Aorta (tissue), 5 donors: ENCODE measurements around the gene FBLN1. TPM values are rescaled to one million over a fixed set of nuclear protein-coding genes. Genes with fewer than 3 reads are reported as not detected.

Experiments
- ATAC-seq: fragments of 200-7000 bp; cut with Tn5 transposase; one replicate; pipeline ENCODE4 v1.9.1; 2022; ENCODE audit warnings: moderate library complexity; ENCODE audit not compliant: low FRiP score
- DNase-seq, 2 donors: peaks; one replicate each; pipeline ENCODE4 v3.0.0-alpha.2; 2020
- H3K27ac ChIP-seq, 2 donors: one replicate each; pipeline ENCODE4 v1.5.1; 2013; ENCODE audit warnings: low read length in 2 of 2, mild to moderate bottlenecking in 2 of 2, moderate library complexity in 2 of 2, control low read depth in 1 of 2, inconsistent platforms in 1 of 2, low read depth in 1 of 2
- H3K27me3 ChIP-seq, 2 donors: one replicate each; pipeline ENCODE4 v1.6.1; 2013; ENCODE audit warnings: control low read depth in 1 of 2, low read length in 1 of 2, mild to moderate bottlenecking in 1 of 2, moderate library complexity in 1 of 2; ENCODE audit not compliant: insufficient read depth in 2 of 2, control insufficient read depth in 1 of 2
- H3K36me3 ChIP-seq, 2 donors: one replicate each; pipeline ENCODE4 v1.6.1; 2013; ENCODE audit warnings: control low read depth in 1 of 2, low read length in 1 of 2, mild to moderate bottlenecking in 1 of 2; ENCODE audit not compliant: insufficient read depth in 2 of 2, control insufficient read depth in 1 of 2
- H3K4me1 ChIP-seq, 2 donors: one replicate each; pipeline ENCODE4 v1.6.1; 2013; ENCODE audit warnings: low read length in 2 of 2, control low read depth in 1 of 2, mild to moderate bottlenecking in 1 of 2, moderate library complexity in 1 of 2; ENCODE audit not compliant: insufficient read depth in 2 of 2, control insufficient read depth in 1 of 2
- H3K4me3 ChIP-seq, 2 donors: one replicate each; pipeline ENCODE4 v1.5.1; 2013; ENCODE audit warnings: low read length in 2 of 2, control low read depth in 1 of 2, mild to moderate bottlenecking in 1 of 2
- H3K9me3 ChIP-seq: one replicate; pipeline ENCODE4 v1.6.1; 2013; ENCODE audit warnings: mild to moderate bottlenecking, low read length; ENCODE audit not compliant: control insufficient read depth
- WGBS, 2 donors: extraction: QIAGEN DNeasy Blood & Tissue Kit; methylation state at CpG; one replicate each; pipeline ENCODE4 v1.1.7; 2013; 5-methylcytosine and 5-hydroxymethylcytosine counted together
- intact Hi-C, 2 donors: fragments of 100-400 bp; cut with DNase I; formaldehyde crosslinking; loops; one replicate each; pipeline versions ENCODE4 v1.14.2 to v1.15.0; 2022
- polyA plus RNA-seq, 2 donors: library from polyadenylated mRNA; stranded (reverse); fragments of 200-250 nt; gene quantifications; one replicate each; pipeline ENCODE4 v1.2.3, GENCODE V29; 2013
- total RNA-seq, 2 donors: library from RNA; stranded (reverse); fragmentation: NEBNext Ultra II Directional; extraction: Animal tissue kit (Norgen Biotek cat#: 25700); gene quantifications; one replicate each; pipeline ENCODE4 v1.2.1, GENCODE V29; 2021
- donor health status: healthy with polysubstance abuse.
- donor health status: Bipolar disorder and iron deficiency.
- donor health status: DM: no; HTN: no; CAD: no.
- donor health status: DM: no; HTN: no; CAD: no.
- donor health status: DM: yes; HTN: yes; CAD: no.

FBLN1 gene
- total and polyA plus RNA-seq, 4 donors = 48.1 to 1,512 (median 391) TPM

GRCh38 chr22:45482169-45482568 lies 20.5 kb upstream of the FBLN1 start:
- no peak for DNase-seq
- Histone ChIP-seq H3K27me3 (no peaks in the 10 kb centered on the region), H3K4me3 (no peak overlapping the region), H3K4me1 (no peaks in the 10 kb centered on the region), H3K36me3 (no peaks in the 10 kb centered on the region), H3K27ac (no peak overlapping the region), H3K9me3 (no peaks in the 10 kb centered on the region)
- 81 to 86% methylated on average over 2 of the region's 2 CpGs for WGBS, 2 donors
- intact Hi-C loops = no loop called here
- ATAC-seq = no peak

GRCh38 chr22:45483319-45483718 lies 19.4 kb upstream of the FBLN1 start:
- no peaks in the 10 kb centered on the region for H3K9me3 ChIP-seq
- no peaks in the 10 kb centered on the region for H3K27me3 ChIP-seq
- H3K36me3 ChIP-seq = no peaks in the 10 kb centered on the region
- ATAC-seq (no peak), DNase-seq (no peak)
- intact Hi-C loops = no loop called here
- no peak overlapping the region for H3K27ac ChIP-seq
- 86 to 95% methylated on average over 2 of the region's 2 CpGs for WGBS, 2 donors
- H3K4me1 ChIP-seq = no peaks in the 10 kb centered on the region
- H3K4me3 ChIP-seq = no peak overlapping the region

DNA sequence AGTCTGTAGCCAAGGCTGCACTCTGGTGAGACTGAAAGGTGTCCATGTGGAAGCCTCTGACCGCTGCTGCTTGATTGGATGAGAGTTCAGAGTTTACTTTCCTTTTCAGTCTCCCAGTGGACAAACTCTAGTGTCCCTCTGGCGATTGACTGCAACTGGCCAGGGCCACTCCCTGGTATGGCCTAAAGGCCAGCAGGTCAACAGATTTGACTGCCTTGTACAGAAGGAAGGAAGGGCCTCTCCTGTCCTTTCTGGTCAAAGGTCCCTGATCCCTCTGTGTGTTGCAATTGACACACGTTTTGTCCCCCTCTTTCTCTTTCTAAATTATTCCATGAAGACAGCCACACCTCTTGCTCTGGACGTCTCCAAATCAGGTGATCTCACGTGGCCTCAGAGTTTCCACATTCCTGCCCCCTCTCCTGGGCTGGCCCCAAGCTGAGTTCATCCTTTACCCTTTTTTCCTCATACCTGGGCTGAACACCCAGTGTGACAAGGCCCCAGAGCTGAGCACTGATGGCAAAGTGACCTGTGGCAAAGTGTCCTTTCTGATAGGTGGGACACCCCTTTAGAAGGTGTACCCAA lies 18.7 kb upstream of the FBLN1 start:
- ATAC-seq (no peak), DNase-seq (no peak)
- no peaks in the 10 kb centered on the region for H3K4me1 ChIP-seq
- H3K27ac ChIP-seq = no peak overlapping the region
- intact Hi-C loops = no loop called here
- no peaks in the 10 kb centered on the region for H3K9me3 ChIP-seq
- no peak overlapping the region for H3K4me3 ChIP-seq
- 84 to 87% methylated on average over 5 of the region's 5 CpGs for WGBS, 2 donors
- H3K27me3 ChIP-seq = no peaks in the 10 kb centered on the region
- H3K36me3 ChIP-seq = no peaks in the 10 kb centered on the region

GRCh38 chr22:45484742-45485141 lies 17.9 kb upstream of the FBLN1 start:
- H3K4me1 ChIP-seq = no peaks in the 10 kb centered on the region
- no peaks in the 10 kb centered on the region for H3K9me3 ChIP-seq
- H3K4me3 ChIP-seq = no peak overlapping the region
- intact Hi-C loops = loop anchor here in 1 of 2 donors (5.0 kb wide), 1 partner anchor 53 kb away; no protein-coding TSS in a partner anchor
- no peak for ATAC-seq
- 32 to 43% methylated on average over 4 of the region's 4 CpGs for WGBS, 2 donors
- no peak for DNase-seq
- no peak overlapping the region for H3K27ac ChIP-seq
- no peaks in the 10 kb centered on the region for H3K27me3 ChIP-seq
- H3K36me3 ChIP-seq = no peaks in the 10 kb centered on the region

GRCh38 chr22:45485261-45485660 lies 17.4 kb upstream of the FBLN1 start:
- intact Hi-C loops = loop anchor here in 1 of 2 donors (5.0 kb wide), 1 partner anchor 52 kb away; no protein-coding TSS in a partner anchor
- H3K27me3 ChIP-seq = no peaks in the 10 kb centered on the region
- WGBS, 2 donors = 21 to 22% methylated on average over 4 of the region's 4 CpGs
- no peak overlapping the region for H3K4me3 ChIP-seq
- ATAC-seq (peak; percentile 44), DNase-seq (no peak)
- H3K36me3 ChIP-seq = no peaks in the 10 kb centered on the region
- no peaks in the 10 kb centered on the region for H3K4me1 ChIP-seq
- no peak overlapping the region for H3K27ac ChIP-seq
- H3K9me3 ChIP-seq = no peaks in the 10 kb centered on the region

DNA sequence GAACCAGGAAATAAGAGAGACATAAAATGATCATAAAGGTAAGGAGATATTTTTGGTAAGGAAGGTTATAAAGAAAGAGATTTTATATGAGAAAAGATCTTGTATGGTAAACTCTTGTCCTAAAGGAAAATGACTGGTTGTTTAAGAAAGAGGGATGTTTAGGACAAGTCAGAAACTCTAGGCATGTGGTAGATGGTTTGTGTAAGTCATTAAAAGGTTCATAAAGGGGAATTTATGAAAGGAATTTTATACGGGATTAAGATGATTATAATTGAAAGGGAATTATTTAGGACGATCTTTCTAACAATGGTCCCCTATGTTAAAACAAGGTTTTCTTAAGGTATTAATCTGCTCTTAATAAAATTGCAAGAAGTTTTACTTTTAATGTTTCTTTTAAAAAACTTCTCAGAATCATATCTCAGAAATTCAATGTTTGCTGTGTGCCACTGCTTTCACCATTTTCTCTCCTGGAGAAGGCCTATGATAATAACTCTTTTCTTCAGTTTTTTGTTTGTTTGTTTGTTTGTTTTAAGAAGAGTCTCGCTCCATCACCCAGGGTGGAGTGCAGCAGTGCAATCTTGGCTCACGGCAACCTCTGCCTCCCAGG lies 13.8 kb upstream of the FBLN1 start:
- Histone ChIP-seq H3K36me3 (no peaks in the 10 kb centered on the region), H3K4me1 (no peaks in the 10 kb centered on the region), H3K9me3 (no peaks in the 10 kb centered on the region), H3K27ac (no peak overlapping the region), H3K4me3 (no peak overlapping the region), H3K27me3 (no peaks in the 10 kb centered on the region)
- intact Hi-C loops = loop anchor here in 1 of 2 donors (5.0 kb wide), 1 partner anchor 48 kb away; no protein-coding TSS in a partner anchor
- ATAC-seq = no peak
- no peak for DNase-seq
- 94 to 95% methylated on average over 4 of the region's 4 CpGs for WGBS, 2 donors

DNA sequence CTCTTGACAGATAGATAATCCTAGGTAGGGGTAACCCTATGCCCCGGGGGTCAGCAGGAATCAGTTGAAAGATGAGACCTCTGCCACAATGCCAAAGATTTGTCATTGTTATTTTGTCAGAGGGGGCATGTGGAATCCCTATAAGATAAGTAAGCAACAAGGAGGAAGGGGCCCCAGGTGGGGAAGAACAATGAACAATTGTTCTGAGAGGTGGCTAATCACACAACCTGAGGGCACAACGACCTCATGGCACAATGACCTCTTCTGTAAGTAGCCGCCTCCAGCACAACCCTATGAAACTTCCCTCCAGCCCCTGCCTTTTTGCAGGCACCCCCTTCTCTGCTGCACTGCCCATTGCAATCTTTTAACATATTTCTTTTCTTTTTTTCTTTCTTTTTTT lies 11.8 kb upstream of the FBLN1 start:
- ATAC-seq (no peak), DNase-seq (no peak)
- 84 to 90% methylated on average over 3 of the region's 3 CpGs for WGBS, 2 donors

GRCh38 chr22:45491841-45492240 lies 10.8 kb upstream of the FBLN1 start:
- Histone ChIP-seq H3K4me3 (no peak overlapping the region), H3K27me3 (no peaks in the 10 kb centered on the region), H3K27ac (no peak overlapping the region), H3K9me3 (no peaks in the 10 kb centered on the region), H3K36me3 (no peaks in the 10 kb centered on the region), H3K4me1 (no peaks in the 10 kb centered on the region)
- intact Hi-C loops = no loop called here
- no peak for DNase-seq
- no peak for ATAC-seq
- 93 to 96% methylated on average over 8 of the region's 8 CpGs for WGBS, 2 donors

More for the DNA sequence above, 11.8 kb upstream of the FBLN1 start:
- no peaks in the 10 kb centered on the region for H3K36me3 ChIP-seq
- H3K27me3 ChIP-seq = no peaks in the 10 kb centered on the region
- no peak overlapping the region for H3K27ac ChIP-seq
- no peaks in the 10 kb centered on the region for H3K4me1 ChIP-seq
- H3K4me3 ChIP-seq = no peak overlapping the region
- no peaks in the 10 kb centered on the region for H3K9me3 ChIP-seq
- intact Hi-C loops = no loop called here

- Histone ChIP-seq H3K27ac (no peak overlapping the region), H3K9me3 (no peaks in the 10 kb centered on the region), H3K4me3 (no peak overlapping the region), H3K27me3 (no peaks in the 10 kb centered on the region), H3K4me1 (no peaks in the 10 kb centered on the region), H3K36me3 (no peaks in the 10 kb centered on the region)
- DNase-seq (peak; percentile 66 to 72), ATAC-seq (peak; percentile 44)
- intact Hi-C loops = no loop called here
- 78 to 84% methylated on average over 13 of the region's 13 CpGs for WGBS, 2 donors
These were observed 9.4 kb upstream of the FBLN1 start for GRCh38 chr22:45493286-45493771.
